Placental epithelial cell (primary cell): ENCODE data around the gene BRD2. TPM values are rescaled to one million over a fixed set of nuclear protein-coding genes. Genes with fewer than 3 reads are reported as not detected.

Experiments used
- total RNA-seq: library from RNA; depleted of rRNA; stranded (reverse); fragments of >200 nt; gene quantifications from 2 replicates; pipeline ENCODE4 v1.2.3, GENCODE V29; 2012

Gene BRD2
- 144 and 181 TPM in 2 replicates for total RNA-seq

GRCh38 chr6:32968093-32968866, at the start of gene BRD2:
TSS of gene BRD2 (plus strand) at chr6:32968594. CDS start at chr6:32972899, 4,305 bp downstream.

GRCh38 chr6:32940656-32941213, 27.7 kb upstream of the BRD2 start, which contains the start of gene HLA-DMB:
TSS of gene HLA-DMB (minus strand) at chr6:32941028. CDS start at chr6:32940807, 221 bp downstream.

GRCh38 chr6:32952817-32953739, 15.3 kb upstream of the BRD2 start, which contains the start of gene HLA-DMA:
TSS of gene HLA-DMA (minus strand) at chr6:32953097. CDS start at chr6:32953036, 61 bp downstream.

DNA sequence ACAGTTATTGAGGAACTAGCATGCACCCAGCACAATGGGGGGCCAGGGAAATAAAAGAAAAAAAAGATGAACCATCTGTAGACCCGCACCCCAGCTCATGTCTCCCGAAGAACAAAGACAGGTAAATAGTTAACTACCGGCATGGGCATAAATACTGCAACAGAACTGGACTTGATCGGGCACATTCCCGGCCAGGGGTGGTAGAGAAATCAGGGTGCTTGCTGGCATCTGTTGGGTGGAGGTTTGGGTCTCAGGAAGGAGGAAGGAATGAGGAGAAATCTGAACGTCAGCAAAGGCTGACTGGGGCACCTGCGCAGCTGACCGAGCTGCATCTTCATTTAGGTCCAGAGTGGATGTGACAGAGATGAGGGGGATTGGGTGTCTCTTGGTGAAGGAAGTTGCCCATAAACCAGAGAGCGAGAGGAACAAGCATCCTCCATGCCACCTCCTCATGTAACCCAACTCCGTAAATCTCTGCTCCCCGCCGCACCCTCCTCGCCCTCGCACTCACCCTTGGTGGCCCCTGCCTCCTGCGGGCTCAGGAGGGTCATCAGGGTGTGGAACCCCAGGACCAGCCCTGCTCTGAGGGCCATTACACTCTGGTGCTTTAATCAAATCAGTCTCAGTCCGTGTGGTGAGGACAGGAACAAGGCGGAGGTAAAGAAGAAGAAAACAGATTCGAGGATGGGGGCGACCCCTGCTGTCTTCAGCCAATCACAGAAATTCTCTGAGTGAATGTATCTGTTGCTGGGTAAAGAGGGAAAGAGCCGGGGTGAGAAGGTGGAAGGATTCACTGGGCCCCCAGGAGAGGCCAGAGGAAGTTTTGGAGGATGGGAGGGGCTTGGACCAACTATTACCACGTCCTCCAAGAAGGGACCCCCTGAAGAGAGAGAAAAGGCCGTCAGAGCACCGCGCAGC, 40.8 kb downstream of the BRD2 start, which contains the start of gene HLA-DOA:
Gene HLA-DOA, minus strand, starts transcription at position 648 of the 918 bp plus-strand sequence.

Other genes starting within 250 kb of the BRD2 start
- gene HLA-DQA2, start 227.2 kb upstream of the BRD2 start, total RNA-seq, result not detected in 2 replicates
- not detected in 2 replicates for gene HLA-DQB2, start 205.1 kb upstream of the BRD2 start, total RNA-seq
- gene HLA-DOB, start 151.6 kb upstream of the BRD2 start, total RNA-seq, result 1.2 and 3.0 TPM in 2 replicates
- 24.7 and 73.0 TPM in 2 replicates for gene TAP2, start 129.9 kb upstream of the BRD2 start, total RNA-seq
- gene PSMB8, start 124.5 kb upstream of the BRD2 start, total RNA-seq, result 6.9 and 11.8 TPM in 2 replicates
- gene TAP1, start 114.9 kb upstream of the BRD2 start, total RNA-seq, result 13.0 and 26.2 TPM in 2 replicates
- gene PSMB9, start 114.4 kb upstream of the BRD2 start, total RNA-seq, result 0.39 and 0.87 TPM in 2 replicates
- under 0.01 TPM in 1 of 2 replicates, not detected in the other for gene HLA-DMB, start 27.6 kb upstream of the BRD2 start, total RNA-seq
- 3.1 and 6.3 TPM in 2 replicates for gene HLA-DMA, start 15.5 kb upstream of the BRD2 start, total RNA-seq
- not detected in 2 replicates for gene HLA-DOA, start 41.0 kb downstream of the BRD2 start, total RNA-seq
- 9.0 and 14.9 TPM in 2 replicates for gene HLA-DPA1, start 105.1 kb downstream of the BRD2 start, total RNA-seq
- 46.8 and 57.7 TPM in 2 replicates for gene HLA-DPB1, start 107.4 kb downstream of the BRD2 start, total RNA-seq
- 0.22 and 0.39 TPM in 2 replicates for gene COL11A2, start 223.9 kb downstream of the BRD2 start, total RNA-seq
- 30.6 and 32.2 TPM in 2 replicates for gene RXRB, start 232.1 kb downstream of the BRD2 start, total RNA-seq
- 131 and 148 TPM in 2 replicates for gene SLC39A7, start 232.3 kb downstream of the BRD2 start, total RNA-seq
- gene HSD17B8, start 236.1 kb downstream of the BRD2 start, total RNA-seq, result 5.9 and 8.0 TPM in 2 replicates
- gene RING1, start 239.9 kb downstream of the BRD2 start, total RNA-seq, result 26.2 and 44.4 TPM in 2 replicates